ENCODE data around the gene PAQR8.

- TF ChIP-seq, protein P1, sequence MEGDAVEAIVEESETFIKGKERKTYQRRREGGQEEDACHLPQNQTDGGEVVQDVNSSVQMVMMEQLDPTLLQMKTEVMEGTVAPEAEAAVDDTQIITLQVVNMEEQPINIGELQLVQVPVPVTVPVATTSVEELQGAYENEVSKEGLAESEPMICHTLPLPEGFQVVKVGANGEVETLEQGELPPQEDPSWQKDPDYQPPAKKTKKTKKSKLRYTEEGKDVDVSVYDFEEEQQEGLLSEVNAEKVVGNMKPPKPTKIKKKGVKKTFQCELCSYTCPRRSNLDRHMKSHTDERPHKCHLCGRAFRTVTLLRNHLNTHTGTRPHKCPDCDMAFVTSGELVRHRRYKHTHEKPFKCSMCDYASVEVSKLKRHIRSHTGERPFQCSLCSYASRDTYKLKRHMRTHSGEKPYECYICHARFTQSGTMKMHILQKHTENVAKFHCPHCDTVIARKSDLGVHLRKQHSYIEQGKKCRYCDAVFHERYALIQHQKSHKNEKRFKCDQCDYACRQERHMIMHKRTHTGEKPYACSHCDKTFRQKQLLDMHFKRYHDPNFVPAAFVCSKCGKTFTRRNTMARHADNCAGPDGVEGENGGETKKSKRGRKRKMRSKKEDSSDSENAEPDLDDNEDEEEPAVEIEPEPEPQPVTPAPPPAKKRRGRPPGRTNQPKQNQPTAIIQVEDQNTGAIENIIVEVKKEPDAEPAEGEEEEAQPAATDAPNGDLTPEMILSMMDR (IDR thresholded peaks at IDR 0.05): no peak
- no peak for TF ChIP-seq EZH2 (IDR thresholded peaks at IDR 0.05; ENCODE audit: borderline replicate concordance, insufficient read depth, low read depth, low read length, poor library complexity, severe bottlenecking)
Observed at GRCh38 chr6:52352239-52353018, 9.5 kb upstream of the PAQR8 start.
